ACC112 (cell line): Measurements from ENCODE around the gene CPXM2.

ENCODE experiments used
- H2AFZ ChIP-seq: fragments of 200-600 bp; sonication (generic); one replicate; pipeline ENCODE4 v1.6.0; 2017; ENCODE audit warnings: antibody characterized with exemption, low read length; ENCODE audit not compliant: unreplicated experiment
- H3K27ac ChIP-seq: fragments of 200-600 bp; sonication (generic); 2 replicates; pipeline ENCODE4 v1.5.1; 2014; ENCODE audit warnings: low read depth, mild to moderate bottlenecking, antibody characterized with exemption, low read length, moderate library complexity
- H3K27me3 ChIP-seq: fragments of 200-600 bp; sonication (generic); 2 replicates; pipeline ENCODE4 v1.6.1; 2014; ENCODE audit warnings: mild to moderate bottlenecking, antibody characterized with exemption, low read length, moderate library complexity, mixed read lengths; ENCODE audit not compliant: insufficient read depth
- H3K36me3 ChIP-seq: fragments of 200-600 bp; sonication (generic); 2 replicates; pipeline ENCODE4 v1.6.1; 2016; ENCODE audit warnings: mild to moderate bottlenecking, antibody characterized with exemption, low read length, moderate library complexity, mixed read lengths; ENCODE audit not compliant: insufficient read depth
- H3K4me1 ChIP-seq: fragments of 200-600 bp; sonication (generic); one replicate; pipeline ENCODE4 v1.6.1; 2016; ENCODE audit warnings: low read length, mixed read lengths; ENCODE audit not compliant: insufficient read depth, unreplicated experiment, control insufficient read depth
- H3K4me3 ChIP-seq: fragments of 200-600 bp; sonication (generic); 2 replicates; pipeline ENCODE4 v1.5.1; 2014; ENCODE audit warnings: mild to moderate bottlenecking, low read depth, low read length
- H3K79me2 ChIP-seq: fragments of 200-600 bp; sonication (generic); one replicate; pipeline ENCODE4 v1.6.0; 2016; ENCODE audit warnings: low read length; ENCODE audit not compliant: control insufficient read depth, unreplicated experiment, insufficient read depth

The CPXM2 gene

GRCh38 chr10:123904834-123905409 lies 13.3 kb upstream of the CPXM2 start:
- Histone ChIP-seq H3K27ac (no peak overlapping the region), H3K36me3 (no peaks in the 10 kb centered on the region), H3K27me3 (no peaks in the 10 kb centered on the region), H2AFZ (no peak overlapping the region), H3K4me3 (no peak overlapping the region), H3K4me1 (no peaks in the 10 kb centered on the region), H3K79me2 (no peaks in the 10 kb centered on the region)

GRCh38 chr10:123903621-123904020 lies 12.0 kb upstream of the CPXM2 start:
- Histone ChIP-seq H2AFZ (no peak overlapping the region), H3K4me3 (no peak overlapping the region), H3K36me3 (no peaks in the 10 kb centered on the region), H3K79me2 (no peaks in the 10 kb centered on the region), H3K27me3 (no peaks in the 10 kb centered on the region), H3K4me1 (no peaks in the 10 kb centered on the region), H3K27ac (no peak overlapping the region)

- no peaks in the 10 kb centered on the region for H3K36me3 ChIP-seq
Measured at GRCh38 chr10:123901621-123902020, 10.0 kb upstream of the CPXM2 start.

GRCh38 chr10:123897146-123897545 lies 5.5 kb upstream of the CPXM2 start:
- no peak overlapping the region for H3K4me3 ChIP-seq
- H3K36me3 ChIP-seq, result no peaks in the 10 kb centered on the region
- no peaks in the 10 kb centered on the region for H3K27me3 ChIP-seq
- H3K4me1 ChIP-seq, result no peaks in the 10 kb centered on the region
- H3K27ac ChIP-seq, result no peak overlapping the region
- H2AFZ ChIP-seq, result no peak overlapping the region
- no peaks in the 10 kb centered on the region for H3K79me2 ChIP-seq

More at GRCh38 chr10:123901621-123902020, 10.0 kb upstream of the CPXM2 start:
- H3K4me1 ChIP-seq, result no peaks in the 10 kb centered on the region
- no peaks in the 10 kb centered on the region for H3K79me2 ChIP-seq
- no peak overlapping the region for H3K4me3 ChIP-seq
- H3K27ac ChIP-seq, result no peak overlapping the region
- H2AFZ ChIP-seq, result no peak overlapping the region
- H3K27me3 ChIP-seq, result no peaks in the 10 kb centered on the region

GRCh38 chr10:123896246-123896927 lies 4.8 kb upstream of the CPXM2 start:
- no peaks in the 10 kb centered on the region for H3K27me3 ChIP-seq

GRCh38 chr10:123893651-123894050 lies 2.0 kb upstream of the CPXM2 start:
- no peak overlapping the region for H3K4me3 ChIP-seq
- no peaks in the 10 kb centered on the region for H3K4me1 ChIP-seq
- no peaks in the 10 kb centered on the region for H3K27me3 ChIP-seq
- no peaks in the 10 kb centered on the region for H3K36me3 ChIP-seq
- no peak overlapping the region for H2AFZ ChIP-seq
- no peaks in the 10 kb centered on the region for H3K79me2 ChIP-seq
- no peak overlapping the region for H3K27ac ChIP-seq

More at GRCh38 chr10:123896246-123896927, 4.8 kb upstream of the CPXM2 start:
- Histone ChIP-seq H3K79me2 (no peaks in the 10 kb centered on the region), H3K36me3 (no peaks in the 10 kb centered on the region), H3K4me3 (no peak overlapping the region), H3K4me1 (no peaks in the 10 kb centered on the region), H2AFZ (no peak overlapping the region), H3K27ac (no peak overlapping the region)

- Histone ChIP-seq H3K27ac (no peak overlapping the region), H3K36me3 (no peaks in the 10 kb centered on the region), H3K4me1 (no peaks in the 10 kb centered on the region), H3K27me3 (no peaks in the 10 kb centered on the region), H2AFZ (no peak overlapping the region), H3K79me2 (no peaks in the 10 kb centered on the region), H3K4me3 (no peak overlapping the region)
Measured at GRCh38 chr10:123890756-123891143, 857 bp downstream of the CPXM2 start.

- Histone ChIP-seq H3K4me1 (no peaks in the 10 kb centered on the region), H3K4me3 (no peak overlapping the region), H3K36me3 (no peaks in the 10 kb centered on the region), H3K79me2 (no peaks in the 10 kb centered on the region), H3K27ac (no peak overlapping the region), H3K27me3 (no peaks in the 10 kb centered on the region), H2AFZ (no peak overlapping the region)
Measured at GRCh38 chr10:123890226-123890625, 1.4 kb downstream of the CPXM2 start.

GRCh38 chr10:123889821-123890220 lies 1.8 kb downstream of the CPXM2 start:
- H2AFZ ChIP-seq, result no peak overlapping the region
- H3K79me2 ChIP-seq, result no peaks in the 10 kb centered on the region
- H3K27ac ChIP-seq, result no peak overlapping the region
- no peaks in the 10 kb centered on the region for H3K36me3 ChIP-seq
- H3K4me1 ChIP-seq, result no peaks in the 10 kb centered on the region
- no peak overlapping the region for H3K4me3 ChIP-seq
- no peaks in the 10 kb centered on the region for H3K27me3 ChIP-seq

- no peaks in the 10 kb centered on the region for H3K36me3 ChIP-seq
- H3K27ac ChIP-seq, result no peak overlapping the region
- H2AFZ ChIP-seq, result no peak overlapping the region
- H3K4me3 ChIP-seq, result no peak overlapping the region
- no peaks in the 10 kb centered on the region for H3K4me1 ChIP-seq
- H3K79me2 ChIP-seq, result no peaks in the 10 kb centered on the region
- no peaks in the 10 kb centered on the region for H3K27me3 ChIP-seq
Measured at GRCh38 chr10:123888751-123889150, 2.9 kb downstream of the CPXM2 start.

- no peaks in the 10 kb centered on the region for H3K36me3 ChIP-seq
- no peaks in the 10 kb centered on the region for H3K4me1 ChIP-seq
Measured at GRCh38 chr10:123888256-123888655, 3.4 kb downstream of the CPXM2 start.

More at GRCh38 chr10:123888256-123888655, 3.4 kb downstream of the CPXM2 start:
- Histone ChIP-seq H3K4me3 (no peak overlapping the region), H3K79me2 (no peaks in the 10 kb centered on the region), H2AFZ (no peak overlapping the region), H3K27ac (no peak overlapping the region), H3K27me3 (no peaks in the 10 kb centered on the region)
